GM19397 (cell line): ENCODE measurements around the gene DDX43.
"Not testable (repeated sequence)": the region's sequence is repeated elsewhere in the genome, so short reads cannot be mapped to it uniquely, and the experiment has no call there.

Experiments
- ATAC-seq: cut with Tn5 transposase; IDR thresholded peaks from one replicate; pipeline ENCODE4 v1.9.1; 2021; ENCODE audit warnings: mild to moderate bottlenecking, moderate library complexity; ENCODE audit not compliant: unreplicated experiment

DDX43 gene

GRCh38 chr6:73394577-73395354 is at the start of gene DDX43:
Gene DDX43 (plus strand): TSS chr6:73394828. CDS start chr6:73394906, 78 bp downstream.
- ATAC-seq: no peak

- no peak for ATAC-seq
Observed at GRCh38 chr6:73348550-73349204, 46.0 kb upstream of the DDX43 start.

DNA sequence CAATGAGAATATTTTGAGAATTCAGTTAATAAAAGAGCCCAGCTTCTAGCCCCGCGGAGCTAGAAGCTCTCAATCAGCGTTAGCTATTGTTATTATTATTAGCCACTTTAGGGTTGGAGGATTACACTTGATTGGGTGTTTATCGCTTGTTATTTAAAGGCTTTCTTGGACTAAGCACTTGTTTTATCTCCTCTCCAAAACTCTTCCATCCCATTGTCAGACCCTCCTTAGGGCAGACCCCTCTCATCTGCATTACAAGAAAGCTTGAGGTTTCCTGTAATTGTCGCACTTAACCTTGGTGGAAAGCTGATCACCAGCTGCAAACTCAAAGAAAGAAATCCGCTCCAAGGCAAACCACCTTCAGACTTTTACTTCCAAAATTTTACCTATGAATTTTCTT is 45.3 kb upstream of the DDX43 start:
- no peak for ATAC-seq

- no peak for ATAC-seq
Observed at GRCh38 chr6:73353636-73354593, 40.7 kb upstream of the DDX43 start, which contains the start of gene DPPA5. Gene DPPA5 (minus strand): TSS chr6:73354276. CDS start chr6:73354225, 51 bp downstream.

DNA sequence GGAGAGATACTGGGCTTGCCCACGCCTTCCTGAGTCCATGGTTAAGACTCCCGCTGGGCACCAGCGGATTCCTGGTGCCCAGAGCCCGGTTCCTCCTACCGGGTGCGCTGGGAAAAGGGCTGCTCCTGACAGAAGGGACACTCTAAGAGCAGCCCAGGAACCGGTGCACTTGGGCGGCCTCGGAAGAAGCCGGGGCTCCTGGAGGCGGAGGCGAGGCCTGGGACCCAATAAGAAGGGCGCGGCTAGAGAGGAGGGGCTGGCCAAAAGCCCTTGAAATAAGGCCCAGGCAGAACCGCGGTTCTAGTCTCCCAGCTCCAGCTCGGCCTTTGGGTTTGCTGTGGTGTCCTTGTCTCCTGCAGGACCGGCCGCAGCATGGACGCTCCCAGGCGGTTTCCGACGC is 32.3 kb upstream of the DDX43 start, which contains the start of gene KHDC3L:
KHDC3L (plus strand) TSS at position 301 of the 400 bp plus-strand sequence; CDS start at position 373, 72 bp downstream.
- no peak for ATAC-seq

- ATAC-seq: no peak
Observed at GRCh38 chr6:73362869-73363536, 31.6 kb upstream of the DDX43 start.

GRCh38 chr6:73363537-73363875 is 31.1 kb upstream of the DDX43 start:
- no peak for ATAC-seq

DNA sequence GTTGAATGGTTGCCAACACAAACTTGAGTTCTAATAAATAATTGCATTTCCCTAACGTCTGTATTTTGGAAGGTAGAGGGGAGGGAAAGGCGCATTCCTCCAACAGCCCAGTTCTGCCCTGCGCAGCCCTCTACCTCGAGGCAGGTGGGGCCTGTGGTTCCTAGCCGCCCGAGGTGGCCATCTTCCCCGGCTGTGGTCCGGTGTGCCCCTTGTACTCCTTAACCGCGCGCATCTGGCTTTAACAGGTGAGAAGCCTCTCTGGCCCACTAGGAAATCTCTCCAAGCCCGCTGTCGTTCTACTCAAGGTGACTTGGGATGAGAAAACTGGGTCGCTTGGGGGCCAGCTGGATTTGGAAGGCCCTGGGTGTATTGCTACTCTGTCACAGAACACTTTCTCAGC is 30.5 kb upstream of the DDX43 start:
- no peak for ATAC-seq

- no peak for ATAC-seq
Observed at GRCh38 chr6:73364549-73364948, 30.1 kb upstream of the DDX43 start.

DNA sequence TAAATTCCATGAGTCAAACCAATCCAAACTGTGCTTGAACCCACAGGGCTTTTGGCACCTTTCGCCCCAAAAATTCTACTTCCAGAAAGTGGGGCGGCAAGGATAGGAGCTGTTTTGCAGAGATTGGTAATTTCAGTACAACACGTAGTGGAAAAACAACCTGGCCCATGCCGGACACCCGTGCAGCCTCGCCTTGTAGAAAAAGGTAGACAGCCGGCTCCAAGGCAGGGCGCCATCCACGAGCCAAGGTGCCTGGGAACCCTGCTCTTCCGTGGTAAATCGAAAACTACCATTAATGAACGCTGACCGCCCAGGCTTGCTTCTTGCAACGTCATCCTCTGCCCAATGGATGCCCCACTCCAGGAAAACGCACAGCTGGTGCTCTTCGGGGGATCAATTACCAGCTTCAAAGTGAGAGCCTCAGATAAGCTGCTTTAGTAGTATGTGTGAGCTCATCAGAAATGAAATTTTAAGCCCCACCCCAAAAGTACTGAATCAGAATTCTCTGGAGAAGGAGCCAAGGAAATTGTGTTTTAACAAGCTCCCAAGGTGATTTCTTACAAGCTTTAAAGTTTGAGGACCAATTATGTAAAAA is 26.8 kb upstream of the DDX43 start:
- no peak for ATAC-seq

DNA sequence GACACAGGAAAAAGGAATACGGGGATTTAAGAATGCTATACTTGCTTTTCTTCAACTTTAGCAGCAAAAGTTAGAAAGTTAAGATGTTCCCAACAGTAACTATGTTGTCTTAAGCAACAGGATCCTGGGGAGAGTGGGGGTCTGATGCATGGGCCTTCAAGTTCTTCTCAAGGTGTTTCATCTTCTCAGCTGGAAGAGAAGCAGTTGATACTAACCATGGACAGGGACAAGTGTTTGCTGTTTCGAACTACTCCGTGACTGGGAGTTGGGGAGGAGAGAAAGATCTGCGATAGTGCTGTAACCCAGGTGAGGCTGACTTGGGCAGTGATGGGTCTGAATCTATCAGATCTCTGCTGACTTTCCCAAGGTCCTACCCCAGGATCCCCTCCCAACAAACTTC is 26.0 kb upstream of the DDX43 start:
- ATAC-seq: no peak

GRCh38 chr6:73369157-73369556 is 25.5 kb upstream of the DDX43 start:
- ATAC-seq: no peak

DNA sequence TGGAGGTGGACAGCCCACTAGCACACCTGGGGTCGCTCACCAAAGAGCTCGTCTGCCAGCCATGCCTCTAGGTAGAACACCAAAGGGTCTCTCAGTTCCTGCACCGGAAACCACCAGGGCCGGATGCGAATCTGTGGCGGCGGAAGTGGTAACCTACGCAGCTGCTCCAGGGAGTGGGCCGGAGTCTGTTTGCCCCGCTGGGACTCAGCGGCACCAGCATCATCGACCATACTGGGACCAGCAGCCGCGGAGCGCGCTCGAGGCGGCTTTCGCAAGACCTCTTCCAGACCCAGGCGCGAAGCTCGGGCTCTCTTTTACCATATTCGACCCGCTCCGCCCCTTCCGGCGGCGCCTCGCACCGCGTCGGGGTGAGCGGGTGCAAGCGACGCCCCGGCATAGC is 25.1 kb upstream of the DDX43 start, which contains the start of gene OOEP:
OOEP (minus strand) TSS at position 335 of the 400 bp plus-strand sequence; CDS start at position 230, 105 bp downstream.
- no peak for ATAC-seq

- ATAC-seq: no peak
Observed at GRCh38 chr6:73371984-73372383, 22.6 kb upstream of the DDX43 start.

- ATAC-seq: no peak
Observed at GRCh38 chr6:73372516-73372915, 22.1 kb upstream of the DDX43 start.

DNA sequence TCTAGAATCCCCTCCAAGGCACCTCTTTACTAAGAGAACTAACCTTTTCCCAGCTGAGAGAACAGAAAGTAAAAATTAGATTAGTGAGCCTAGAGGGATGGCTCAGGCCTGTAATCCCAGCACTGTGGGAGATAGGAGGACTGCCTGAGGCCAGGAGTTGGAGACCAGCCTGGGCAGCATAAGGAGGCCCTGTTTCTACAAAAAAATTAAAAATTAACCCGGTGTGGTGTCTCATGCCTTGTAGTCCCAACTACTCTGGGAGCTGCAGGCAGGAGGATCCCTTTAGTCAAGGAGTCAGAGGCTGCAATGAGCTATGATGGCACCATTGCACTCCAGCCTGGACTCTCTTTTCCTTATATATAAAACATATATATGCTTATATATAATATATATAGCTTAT is 19.4 kb upstream of the DDX43 start:
- ATAC-seq: no peak

DNA sequence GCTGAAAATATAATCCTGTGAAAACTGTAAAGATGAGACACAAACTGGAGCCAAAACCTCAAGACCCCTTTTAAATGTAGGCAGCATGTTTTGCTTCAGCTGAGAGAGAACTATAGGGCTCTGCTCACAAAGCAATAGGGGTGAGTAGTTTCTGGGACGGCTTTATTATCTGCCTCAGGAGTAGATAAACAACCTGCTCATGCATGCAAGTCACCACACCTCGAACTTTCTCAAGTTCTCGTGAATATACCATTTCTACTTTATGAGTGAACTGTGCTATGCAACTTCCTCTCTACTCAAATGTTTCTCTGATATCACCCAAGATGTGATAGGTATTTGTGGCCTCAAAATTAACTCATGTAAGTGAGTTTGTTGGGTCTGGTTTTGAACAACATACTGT is 17.4 kb upstream of the DDX43 start:
- no peak for ATAC-seq

GRCh38 chr6:73381531-73381930 is 13.1 kb upstream of the DDX43 start:
- ATAC-seq: not testable (repeated sequence)

GRCh38 chr6:73382462-73383113 is 12.0 kb upstream of the DDX43 start:
- ATAC-seq: no peak

DNA sequence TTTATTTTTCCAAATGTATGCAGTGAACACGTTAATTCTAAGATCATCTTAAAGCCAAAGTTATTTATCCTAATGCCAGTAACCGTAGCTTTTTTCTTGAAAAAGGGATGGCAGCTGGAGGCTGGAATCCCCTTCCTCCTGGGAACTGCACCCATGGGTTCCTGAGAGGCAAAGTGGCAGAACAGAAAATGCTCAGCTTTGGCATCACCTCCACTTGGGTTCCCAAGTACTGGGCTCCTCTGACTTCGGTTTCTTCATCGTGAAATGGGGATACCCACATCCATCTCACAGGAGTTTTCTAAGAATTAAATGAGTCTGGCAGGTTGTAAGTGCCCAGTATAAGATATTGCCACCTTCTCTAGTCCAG is 6.2 kb upstream of the DDX43 start:
- ATAC-seq: peak; percentile 14
